HG02642 (cell line): ENCODE results near the gene KRTAP2-2.
"Not testable (repeated sequence)": the region's sequence is repeated elsewhere in the genome, so short reads cannot be mapped to it uniquely, and the experiment has no call there.

Experiments used
- ATAC-seq: cut with Tn5 transposase; IDR thresholded peaks from one replicate; pipeline ENCODE4 v1.9.1; 2021; ENCODE audit warnings: mild to moderate bottlenecking; ENCODE audit not compliant: unreplicated experiment, poor library complexity

Gene KRTAP2-2

DNA sequence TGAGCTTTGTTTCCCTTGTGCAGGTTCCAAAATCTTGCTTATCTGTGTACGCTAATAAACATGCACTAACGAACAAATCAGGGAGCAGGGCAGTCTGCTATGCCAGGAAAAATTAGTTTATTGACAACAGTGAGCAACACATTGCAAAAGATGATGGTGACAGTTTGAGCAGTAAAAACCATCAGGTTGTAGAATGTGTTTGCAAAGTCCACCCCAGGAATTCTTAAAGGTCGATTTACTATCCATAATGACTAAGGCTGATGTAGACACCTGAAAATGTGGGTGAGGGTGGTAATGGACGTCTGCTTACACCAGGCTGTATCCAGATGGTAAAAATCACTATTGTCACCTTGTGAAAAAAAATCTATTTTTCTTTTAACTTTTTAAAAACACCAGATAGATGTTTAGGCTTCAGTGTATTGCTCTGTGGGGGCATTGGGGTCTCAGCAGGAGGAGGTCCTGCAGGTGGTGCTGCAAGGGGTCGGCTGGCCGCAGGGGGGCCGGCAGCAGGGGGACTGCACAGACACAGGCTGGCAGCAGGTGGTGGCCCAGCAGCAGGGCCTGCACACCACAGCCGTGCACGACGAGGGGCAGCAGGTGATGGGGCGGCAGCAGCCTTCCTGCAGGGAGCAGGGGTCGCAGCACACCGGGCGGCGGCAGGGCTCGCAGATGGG is 10.1 kb upstream of the KRTAP2-2 start:
- ATAC-seq = not testable (repeated sequence)

- no peak for ATAC-seq
These were observed 9.3 kb upstream of the KRTAP2-2 start for GRCh38 chr17:41064301-41064700.

GRCh38 chr17:41063449-41063848 is 8.4 kb upstream of the KRTAP2-2 start:
- no peak for ATAC-seq

- ATAC-seq = no peak
These were observed 6.9 kb upstream of the KRTAP2-2 start for GRCh38 chr17:41061964-41062363.

- ATAC-seq = no peak
These were observed 5.1 kb upstream of the KRTAP2-2 start, which contains the start of gene KRTAP2-3 for GRCh38 chr17:41060052-41060604. TSS of gene KRTAP2-3 (minus strand) at chr17:41060114. CDS start at chr17:41060050, 64 bp downstream.

GRCh38 chr17:41059276-41060051 is 4.4 kb upstream of the KRTAP2-2 start:
- ATAC-seq = not testable (repeated sequence)

DNA sequence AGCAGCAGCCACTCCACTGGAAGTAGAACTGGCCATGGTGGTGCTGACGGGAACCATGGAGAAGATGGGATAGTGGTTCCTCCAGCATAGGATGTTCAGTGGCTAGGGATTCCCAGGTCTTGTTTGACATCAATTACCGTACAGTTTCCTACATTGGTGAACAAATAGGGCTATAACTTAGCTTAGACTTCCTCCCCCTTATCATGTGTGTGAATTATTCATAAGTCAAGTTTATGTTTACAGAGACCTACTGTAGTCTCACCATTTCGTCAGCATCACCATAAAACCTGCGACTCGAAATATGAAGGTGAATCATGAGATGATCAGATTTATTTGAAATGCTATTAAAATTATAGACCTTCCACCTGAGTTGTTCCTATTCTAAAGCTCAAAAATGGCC is 3.7 kb upstream of the KRTAP2-2 start:
- no peak for ATAC-seq

- ATAC-seq = no peak
These were observed 2.5 kb upstream of the KRTAP2-2 start for GRCh38 chr17:41057547-41057946.

DNA sequence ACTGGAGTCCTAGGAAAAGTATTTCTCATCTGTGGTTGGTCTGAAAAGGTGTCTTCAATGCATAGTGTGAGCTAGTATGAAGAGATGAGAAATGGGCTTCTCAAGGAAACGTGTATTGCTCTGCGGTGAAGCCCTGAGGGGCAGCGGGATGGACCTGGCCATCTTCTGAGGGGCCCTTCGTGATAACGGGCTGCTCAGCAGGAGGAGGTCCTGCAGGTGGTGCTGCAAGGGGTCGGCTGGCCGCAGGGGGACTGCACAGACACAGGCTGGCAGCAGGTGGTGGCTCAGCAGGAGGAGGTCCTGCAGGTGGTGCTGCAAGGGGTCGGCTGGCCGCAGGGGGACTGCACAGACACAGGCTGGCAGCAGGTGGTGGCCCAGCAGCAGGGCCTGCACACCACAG is 474 bp downstream of the KRTAP2-2 start:
- not testable (repeated sequence) for ATAC-seq

DNA sequence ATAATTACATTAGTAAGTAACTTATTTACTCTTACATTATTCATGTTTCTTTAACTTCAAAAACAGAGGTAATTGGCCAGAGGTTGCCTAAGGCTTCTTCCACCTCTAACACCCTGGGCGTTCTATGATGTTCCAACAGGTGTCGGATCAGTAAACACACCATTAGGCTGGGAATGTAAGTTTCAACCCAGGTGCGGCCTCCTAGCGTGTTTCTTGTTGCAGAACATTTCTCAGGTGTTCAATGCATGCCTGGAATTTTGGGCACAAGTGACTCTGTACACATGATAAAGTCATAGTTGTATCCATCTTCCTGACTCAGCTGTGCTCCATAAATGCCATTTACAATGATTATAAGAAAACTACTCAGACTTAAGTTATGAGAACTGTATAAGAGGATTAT is 1.0 kb downstream of the KRTAP2-2 start:
- ATAC-seq = no peak

DNA sequence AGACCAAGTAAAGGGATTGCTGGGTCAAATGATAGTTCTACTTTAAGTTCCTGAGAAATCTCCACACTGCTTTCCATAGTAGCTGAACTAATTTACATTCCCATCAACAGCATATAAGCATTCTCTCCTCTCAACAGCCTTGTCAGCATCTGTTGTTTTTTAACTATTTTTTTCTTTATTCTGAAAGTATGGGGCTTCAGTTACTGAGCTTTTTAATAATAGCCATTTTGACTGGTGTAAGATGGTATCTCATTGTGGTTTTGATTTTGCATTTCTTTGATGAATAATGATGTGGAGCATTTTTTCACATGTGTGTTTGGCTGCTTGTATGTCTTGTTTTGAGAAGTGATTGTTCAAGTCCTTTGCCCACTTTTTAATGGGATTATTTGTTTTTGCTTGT is 2.5 kb downstream of the KRTAP2-2 start:
- ATAC-seq = no peak

GRCh38 chr17:41049110-41049509 is 5.9 kb downstream of the KRTAP2-2 start:
- ATAC-seq = no peak

DNA sequence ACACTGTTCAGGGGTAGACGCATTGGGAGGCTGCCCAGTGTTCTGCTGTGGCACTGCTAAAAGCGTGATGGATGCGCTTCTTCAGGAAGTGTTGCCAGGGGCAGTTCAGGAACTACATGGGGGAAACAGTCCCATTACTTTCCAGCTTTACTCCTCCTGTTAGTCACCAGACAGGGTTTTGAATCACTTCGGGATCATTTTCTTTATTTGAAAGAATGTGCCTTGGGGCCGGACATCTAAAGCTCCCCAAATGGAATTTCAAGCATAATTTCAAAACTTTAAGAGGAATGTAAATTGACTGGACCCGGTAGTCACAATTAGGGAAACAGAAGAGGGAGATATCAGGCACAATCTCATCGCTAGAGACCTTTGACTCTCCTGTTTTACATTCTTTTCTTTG is 6.6 kb downstream of the KRTAP2-2 start:
- ATAC-seq = no peak

DNA sequence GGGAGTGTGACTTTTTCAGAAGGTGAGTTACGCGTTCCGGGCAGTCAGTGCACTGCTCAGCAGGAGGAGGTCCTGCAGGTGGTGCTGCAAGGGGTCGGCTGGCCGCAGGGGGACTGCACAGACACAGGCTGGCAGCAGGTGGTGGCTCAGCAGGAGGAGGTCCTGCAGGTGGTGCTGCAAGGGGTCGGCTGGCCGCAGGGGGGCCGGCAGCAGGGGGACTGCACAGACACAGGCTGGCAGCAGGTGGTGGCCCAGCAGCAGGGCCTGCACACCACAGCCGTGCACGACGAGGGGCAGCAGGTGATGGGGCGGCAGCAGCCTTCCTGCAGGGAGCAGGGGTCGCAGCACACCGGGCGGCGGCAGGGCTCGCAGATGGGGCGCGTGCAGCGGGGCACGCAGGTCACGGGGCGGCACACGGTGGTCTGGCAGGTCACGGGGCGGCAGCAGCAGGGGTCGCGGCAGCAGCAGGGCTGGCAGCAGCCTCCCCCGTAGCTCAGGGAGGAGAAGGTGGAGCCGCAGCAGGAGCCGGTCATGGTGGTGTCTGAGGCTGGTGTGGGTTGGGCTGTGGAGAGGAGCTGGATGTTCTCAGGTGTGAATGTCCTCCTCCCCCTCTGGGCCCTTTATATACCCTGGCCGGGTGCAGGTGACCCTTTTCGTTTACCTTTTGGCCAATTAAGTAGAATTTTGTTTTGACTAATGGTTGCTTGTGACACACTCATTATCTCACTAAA is 8.1 kb downstream of the KRTAP2-2 start, which contains the start of gene KRTAP2-1:
TSS of gene KRTAP2-1 (minus strand) at position 582 of the 731 bp plus-strand sequence. CDS start at position 533, 49 bp downstream.
- ATAC-seq = not testable (repeated sequence)

- no peak for ATAC-seq
These were observed 12.1 kb downstream of the KRTAP2-2 start for GRCh38 chr17:41042953-41043352.

- ATAC-seq = not testable (repeated sequence)
These were observed 14.1 kb downstream of the KRTAP2-2 start, which contains the start of gene KRTAP1-1 for GRCh38 chr17:41040783-41041571. TSS of gene KRTAP1-1 (minus strand) at chr17:41041450. CDS start at chr17:41041397, 53 bp downstream.

DNA sequence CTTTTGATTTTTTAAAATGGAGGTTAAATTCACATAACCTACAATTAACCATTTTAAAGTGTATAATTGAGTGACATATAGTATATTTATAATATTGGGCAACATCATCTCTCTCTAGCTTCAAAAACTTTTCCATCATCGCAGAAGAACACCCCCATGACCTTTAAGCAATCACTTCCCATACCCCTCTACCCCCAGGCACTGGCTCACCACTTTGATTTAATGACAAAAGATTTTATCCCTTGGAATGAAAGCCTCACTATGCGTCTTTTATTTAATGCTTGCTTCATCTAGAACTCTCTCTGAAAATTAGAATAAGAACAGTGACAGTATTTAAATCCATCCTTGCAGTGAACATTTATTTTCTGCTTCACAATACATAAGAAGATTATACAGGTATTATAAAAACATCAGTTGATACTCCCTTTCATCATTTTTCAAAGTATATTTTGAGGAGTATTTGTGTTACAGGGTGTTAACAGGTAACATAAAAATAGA is 17.1 kb downstream of the KRTAP2-2 start:
- no peak for ATAC-seq

DNA sequence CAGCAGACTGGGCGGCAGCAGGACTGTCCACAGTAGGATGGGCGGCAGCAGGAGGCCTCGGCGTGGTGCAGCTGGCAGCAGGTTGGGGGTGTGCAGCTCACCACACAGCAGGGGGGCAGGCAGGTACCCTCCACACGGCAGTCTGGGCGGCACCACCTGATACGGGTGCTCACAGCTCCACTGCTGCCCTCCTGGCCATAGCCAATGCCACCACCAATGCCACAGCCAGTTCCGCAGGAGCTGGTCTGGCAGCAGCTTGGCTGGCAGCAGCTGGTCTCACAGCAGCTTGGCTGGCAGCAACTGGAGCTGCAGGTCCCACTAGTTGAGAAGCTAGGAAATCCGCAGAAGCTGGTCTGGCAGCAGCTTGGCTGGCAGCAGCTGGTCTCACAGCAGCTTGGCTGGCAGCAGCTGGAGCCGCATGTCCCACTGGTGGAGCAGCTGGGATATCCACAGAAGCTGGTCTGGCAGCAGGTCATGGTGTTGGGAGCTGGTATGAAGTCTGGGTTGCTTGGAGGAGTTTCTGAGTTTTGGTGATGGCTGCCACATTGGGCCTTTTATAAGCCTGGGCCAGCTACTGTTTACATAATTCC is 20.6 kb downstream of the KRTAP2-2 start, which contains the start of gene KRTAP1-3:
TSS of gene KRTAP1-3 (minus strand) at position 529 of the 590 bp plus-strand sequence. CDS start at position 476, 53 bp downstream.
- ATAC-seq = not testable (repeated sequence)
